NCI-H774 (cell line): ENCODE results near the gene CFAP91.

Source experiments
- DNase-seq: peaks from one replicate; lab custom pipeline; 2025; lab: John Stamatoyannopoulos, UW

The CFAP91 gene

GRCh38 chr3:119702530-119703527, at the start of gene CFAP91:
Gene CFAP91, plus strand, starts transcription at chr3:119703022. Its CDS starts 77 bp downstream, at chr3:119703099.
- DNase-seq = no peak

DNA sequence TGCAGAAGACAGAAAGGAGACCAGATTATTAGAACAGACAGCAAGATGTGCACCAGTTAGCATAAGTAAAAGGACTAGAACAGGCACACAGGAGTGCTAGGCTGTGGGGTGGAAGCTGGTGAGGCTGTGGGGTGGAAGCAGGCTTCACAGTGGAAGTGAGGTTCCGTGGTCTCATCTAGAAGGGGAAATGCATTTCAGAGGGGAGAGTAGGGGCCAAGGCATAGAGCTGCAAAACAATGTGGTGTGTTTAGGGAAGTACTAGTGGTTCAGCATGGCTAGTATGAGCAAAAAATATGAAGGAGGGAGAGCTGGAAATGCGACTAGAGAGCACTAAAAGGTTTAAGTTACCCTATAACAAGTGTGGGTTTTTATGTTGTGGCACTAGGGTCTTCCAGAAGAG, 48.9 kb upstream of the CFAP91 start:
- no peak for DNase-seq

DNA sequence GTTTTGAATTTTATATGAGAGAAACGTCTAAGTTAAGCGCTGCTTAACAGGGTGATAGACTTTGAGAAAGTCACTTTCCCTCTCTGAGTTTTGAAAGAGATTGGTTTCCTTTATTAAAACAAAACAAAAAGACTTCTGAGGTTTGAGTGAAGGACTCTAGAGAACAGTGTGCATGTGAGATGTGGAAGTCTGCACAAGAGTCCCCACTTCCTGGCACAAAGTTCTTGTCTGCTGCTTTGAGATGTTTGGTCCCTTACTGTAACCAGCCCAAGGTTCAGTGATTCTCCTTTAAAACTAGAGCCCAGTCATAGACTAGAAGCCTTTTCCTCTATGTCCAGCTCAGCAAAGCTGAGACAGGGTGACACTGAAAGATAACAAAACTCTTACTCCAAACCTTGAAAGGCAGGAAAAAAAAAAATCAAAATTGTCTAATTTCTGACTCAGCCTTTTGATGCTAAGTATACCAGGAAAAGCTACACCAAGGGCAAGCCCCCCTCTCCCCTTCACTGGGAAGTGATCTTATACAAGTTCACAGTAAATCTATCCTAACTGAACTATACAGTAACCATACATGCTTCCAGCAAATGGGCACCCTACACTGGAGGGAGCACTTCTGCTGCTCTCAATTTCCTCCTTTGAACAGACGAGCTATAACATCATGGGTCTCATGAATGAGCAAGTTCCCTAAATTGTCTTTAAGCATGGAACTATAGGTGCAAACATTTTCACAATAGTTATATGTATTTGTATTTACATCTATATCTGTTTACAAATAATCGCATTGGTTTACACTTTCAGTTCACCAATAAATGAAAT, 44.7 kb upstream of the CFAP91 start:
- DNase-seq = no peak

GRCh38 chr3:119658994-119659393, 43.8 kb upstream of the CFAP91 start:
- DNase-seq = no peak

GRCh38 chr3:119659606-119660291, 43.1 kb upstream of the CFAP91 start:
- no peak for DNase-seq

GRCh38 chr3:119660474-119661440, 42.1 kb upstream of the CFAP91 start, which contains the start of gene POPDC2:
Gene POPDC2, minus strand, starts transcription at chr3:119660589. Its CDS starts 166 bp downstream, at chr3:119660423.
- DNase-seq = no peak

GRCh38 chr3:119662604-119663373, 40.0 kb upstream of the CFAP91 start:
- no peak for DNase-seq

DNA sequence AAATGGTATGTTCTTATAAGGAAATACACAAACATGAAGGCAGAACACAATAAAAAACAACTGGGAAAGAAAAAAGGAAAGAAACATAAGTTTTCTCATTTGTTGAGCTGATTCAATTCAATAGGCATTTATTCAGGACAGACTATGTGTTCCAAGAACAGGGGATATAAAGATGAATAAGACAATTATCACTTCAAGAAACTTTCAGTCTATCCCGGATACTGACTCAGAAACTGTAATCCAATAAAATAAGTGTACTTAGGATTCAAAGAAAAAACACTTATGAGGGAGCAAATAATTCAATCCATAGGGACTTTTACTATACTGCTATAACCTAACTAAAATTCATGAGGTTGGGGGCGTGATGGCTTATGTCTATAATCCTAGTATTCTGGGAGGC, 38.9 kb upstream of the CFAP91 start:
- DNase-seq = no peak

GRCh38 chr3:119664370-119664769, 38.5 kb upstream of the CFAP91 start:
- no peak for DNase-seq

- no peak for DNase-seq
Observed at GRCh38 chr3:119664850-119665379, 37.9 kb upstream of the CFAP91 start.

DNA sequence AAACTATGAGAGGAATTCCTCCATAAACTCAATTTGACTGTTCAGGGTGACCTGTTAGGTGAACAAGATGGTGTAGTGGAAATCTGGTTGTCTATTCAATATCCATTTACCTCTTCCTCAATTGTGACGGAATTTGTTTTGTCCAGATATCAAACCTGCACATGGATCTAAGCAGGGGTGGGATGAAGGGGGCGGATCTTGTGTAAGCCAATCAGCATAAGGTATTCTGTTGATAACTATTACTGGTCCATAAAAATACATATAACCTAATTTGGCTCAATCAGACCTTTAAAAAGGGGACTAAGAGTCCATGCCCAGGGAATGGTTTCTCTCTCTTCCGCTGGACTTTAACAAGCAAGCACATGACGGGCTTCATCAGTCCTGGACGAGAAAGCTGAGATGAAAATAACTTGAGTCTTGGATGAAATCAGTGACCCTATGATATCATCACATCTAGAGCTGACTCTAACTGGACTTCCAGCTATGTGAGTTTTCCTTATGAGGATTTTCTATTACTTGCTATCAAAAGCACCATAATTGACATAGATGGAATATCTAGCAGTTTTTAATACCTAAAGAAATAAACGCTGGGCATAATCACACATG, 36.8 kb upstream of the CFAP91 start:
- DNase-seq = no peak

- no peak for DNase-seq
Observed at GRCh38 chr3:119669906-119670570, 32.8 kb upstream of the CFAP91 start.

GRCh38 chr3:119672776-119673175, 30.0 kb upstream of the CFAP91 start:
- no peak for DNase-seq

DNA sequence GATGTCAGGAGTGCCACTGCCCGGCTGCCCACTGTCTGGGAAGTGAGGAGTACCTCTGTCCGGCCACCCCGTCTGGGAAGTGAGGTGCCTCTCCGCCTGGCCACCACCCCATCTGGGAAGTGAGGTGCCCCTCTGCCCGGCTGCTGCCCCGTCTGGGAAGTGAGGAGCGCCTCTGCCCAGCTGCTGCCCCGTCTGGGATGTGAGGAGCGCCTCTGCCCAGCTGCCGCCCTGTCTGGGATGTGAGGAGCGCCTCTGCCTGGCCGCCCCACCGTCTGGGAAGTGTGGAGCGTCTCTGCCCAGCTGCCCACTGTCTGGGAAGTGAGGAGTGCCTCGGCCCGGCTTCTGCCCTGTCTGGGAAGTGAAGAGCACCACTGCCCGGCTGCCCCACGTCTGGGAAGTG, 28.9 kb upstream of the CFAP91 start:
- DNase-seq = no peak

DNA sequence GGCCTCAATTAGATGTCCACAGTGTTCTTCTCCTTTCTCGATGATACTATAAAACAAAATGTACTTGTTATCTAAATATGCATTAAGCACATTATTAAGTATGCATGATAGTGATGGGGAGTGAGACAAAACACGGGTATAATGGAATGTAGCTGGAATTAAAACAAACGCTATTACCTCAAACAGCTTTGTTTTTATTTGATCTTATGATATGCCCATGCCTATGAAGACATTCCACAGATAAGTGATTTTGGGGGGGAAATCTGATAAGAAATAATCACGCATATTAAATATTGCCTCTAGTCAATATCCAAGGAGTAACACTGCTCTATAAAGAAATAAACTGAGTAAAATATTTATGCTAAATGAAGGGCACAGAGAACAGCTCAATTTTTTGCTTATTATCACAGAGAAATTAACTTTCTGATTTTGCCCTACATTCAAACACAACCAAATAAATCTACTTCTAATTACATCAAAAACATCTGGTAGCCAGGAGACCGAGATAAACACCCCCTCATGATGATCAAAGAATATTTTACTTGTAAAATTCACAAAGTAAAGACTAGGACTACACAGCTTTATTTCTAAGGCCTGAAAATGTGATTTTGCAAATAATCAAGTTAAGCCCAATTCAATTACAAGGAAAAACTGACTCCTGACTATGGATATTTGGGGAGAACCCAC, 27.5 kb upstream of the CFAP91 start:
- no peak for DNase-seq

- no peak for DNase-seq
Observed at GRCh38 chr3:119676020-119676419, 26.8 kb upstream of the CFAP91 start.

DNA sequence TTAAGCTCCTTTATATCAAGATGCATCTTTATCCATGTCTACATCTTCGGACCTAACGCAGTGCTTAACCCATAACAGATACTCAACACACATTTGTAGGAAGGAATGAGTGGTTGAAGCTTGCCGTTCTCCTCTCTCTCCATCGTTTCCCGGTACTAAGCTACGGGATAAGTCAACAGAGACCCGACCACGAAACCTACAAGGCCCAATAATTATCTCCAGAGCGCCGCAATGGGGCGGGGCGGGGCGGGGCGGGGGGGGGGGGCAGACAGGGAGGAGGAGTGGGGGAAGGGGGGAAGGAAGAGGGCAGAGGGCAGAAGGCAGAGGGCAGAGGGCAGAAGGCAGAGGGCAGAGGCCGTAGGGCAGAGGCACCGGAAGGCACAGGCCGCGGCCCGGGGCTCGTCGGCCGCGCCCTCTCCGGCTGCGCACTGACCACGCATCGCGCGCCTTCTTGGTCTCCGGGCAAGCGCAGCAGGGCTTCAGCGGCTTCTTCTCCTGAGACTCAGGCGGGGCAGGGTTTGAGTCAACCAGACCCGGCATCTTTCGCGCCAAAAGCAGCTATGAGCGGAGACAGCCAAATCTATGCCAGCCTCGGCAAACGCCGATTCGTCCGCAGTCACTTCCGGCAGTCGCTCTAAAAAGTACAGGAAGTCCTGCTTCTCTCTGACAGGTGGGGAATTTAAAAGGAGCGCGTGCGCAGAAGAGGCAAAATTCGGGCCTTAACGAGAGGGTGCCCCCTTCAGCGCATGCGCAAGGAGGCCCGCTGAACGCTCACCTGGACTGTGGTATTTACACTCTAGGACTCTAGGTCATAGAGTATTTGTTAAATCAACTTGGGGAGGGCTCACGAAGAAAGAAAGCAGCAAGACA, 25.8 kb upstream of the CFAP91 start, which contains the start of gene COX17:
TSS of gene COX17 (minus strand) at position 636 of the 870 bp plus-strand sequence. CDS start at position 540, 96 bp downstream.
- DNase-seq = peak; percentile 87
